HL-60/S4 treated with retinoic acid at 250 ng/mL for 4 days and 3 days (cell line): ENCODE results near the gene DNASE1L1.

ENCODE experiments used
- in situ Hi-C: fragments of 300-500 bp; cut with MboI; formaldehyde crosslinking; loops from 2 replicates; pipeline ENCODE4 v1.7.0; 2022; ENCODE audit warnings: low sequenced_read_pairs

DNASE1L1 gene

GRCh38 chrX:154436983-154437752 is 28.1 kb upstream of the DNASE1L1 start, which contains the start of gene GDI1:
Gene GDI1, plus strand, starts transcription at chrX:154437154. Its CDS starts 101 bp downstream, at chrX:154437255.
- in situ Hi-C loops = no loop called here

- in situ Hi-C loops = no loop called here
Observed at GRCh38 chrX:154436374-154436982, 27.4 kb upstream of the DNASE1L1 start.

- in situ Hi-C loops = no loop called here
Observed at GRCh38 chrX:154435171-154435733, 26.2 kb upstream of the DNASE1L1 start.

GRCh38 chrX:154434394-154435168 is 25.5 kb upstream of the DNASE1L1 start:
- in situ Hi-C loops = no loop called here

GRCh38 chrX:154433605-154434004 is 24.6 kb upstream of the DNASE1L1 start:
- in situ Hi-C loops = no loop called here

- in situ Hi-C loops = no loop called here
Observed at GRCh38 chrX:154432210-154432609, 23.2 kb upstream of the DNASE1L1 start.

GRCh38 chrX:154431341-154431740 is 22.3 kb upstream of the DNASE1L1 start:
- in situ Hi-C loops = no loop called here

GRCh38 chrX:154430916-154431315 is 21.9 kb upstream of the DNASE1L1 start:
- in situ Hi-C loops = no loop called here

GRCh38 chrX:154430479-154430878 is 21.4 kb upstream of the DNASE1L1 start:
- in situ Hi-C loops = no loop called here

GRCh38 chrX:154429711-154430110 is 20.7 kb upstream of the DNASE1L1 start:
- in situ Hi-C loops = no loop called here

- in situ Hi-C loops = no loop called here
Observed at GRCh38 chrX:154428176-154429171, 19.4 kb upstream of the DNASE1L1 start, which contains the start of gene ATP6AP1. Gene ATP6AP1, plus strand, starts transcription at chrX:154428677. Its CDS starts 16 bp downstream, at chrX:154428693.

- in situ Hi-C loops = no loop called here
Observed at GRCh38 chrX:154426916-154427770, 18.1 kb upstream of the DNASE1L1 start.

- in situ Hi-C loops = loop anchor here (25.0 kb wide), 1 partner anchor 92 kb away; the partner anchor contains the start of gene FAM3A
Observed at GRCh38 chrX:154420402-154420756, 11.3 kb upstream of the DNASE1L1 start.

- in situ Hi-C loops = loop anchor here (25.0 kb wide), 1 partner anchor 92 kb away; the partner anchor contains the start of gene FAM3A
Observed at GRCh38 chrX:154419688-154420401, 10.8 kb upstream of the DNASE1L1 start.

GRCh38 chrX:154419189-154419588 is 10.1 kb upstream of the DNASE1L1 start:
- in situ Hi-C loops = loop anchor here (25.0 kb wide), 1 partner anchor 93 kb away; the partner anchor contains the start of gene FAM3A

GRCh38 chrX:154417157-154417556 is 8.1 kb upstream of the DNASE1L1 start:
- in situ Hi-C loops = loop anchor here (25.0 kb wide), 1 partner anchor 95 kb away; the partner anchor contains the start of gene FAM3A

- in situ Hi-C loops = loop anchor here (25.0 kb wide), 1 partner anchor 99 kb away; the partner anchor contains the start of gene FAM3A
Observed at GRCh38 chrX:154413142-154413541, 4.1 kb upstream of the DNASE1L1 start.

GRCh38 chrX:154412468-154412867 is 3.4 kb upstream of the DNASE1L1 start:
- in situ Hi-C loops = loop anchor here (25.0 kb wide), 1 partner anchor 100 kb away; the partner anchor contains the start of gene FAM3A
